Endothelial cell of umbilical vein (primary cell): ENCODE data around the gene BTBD17. TPM values are rescaled to one million over a fixed set of nuclear protein-coding genes. Genes with fewer than 3 reads are reported as not detected.

Experiments
- BruUV-seq: library from RNA; stranded (reverse); fragments of 400-500 nt; replicated peaks from 2 replicates; lab custom pipeline; 2021; lab: Mats Ljungman, UMichigan
- CTCF ChIA-PET: fragments of 300-600, 350-600 bp; sonication (Branson Sonifier 250); formaldehyde crosslinking; loops from one replicate; lab custom pipeline; 2021; ENCODE audit warnings: antibody characterized with exemption, inconsistent platforms; lab: Charles Lee
- POLR2A ChIA-PET: fragments of 300-600, 350-600 bp; sonication (Branson Sonifier 250); formaldehyde crosslinking; loops from one replicate; lab custom pipeline; 2021; ENCODE audit warnings: antibody characterized with exemption, inconsistent platforms; lab: Charles Lee
- DNase-seq: peaks from one replicate; pipeline ENCODE4 v3.0.0-alpha.2; 2011; ENCODE audit warnings: low read depth, low spot score
- FAIRE-seq: peaks from 2 replicates; lab custom pipeline; 2011; peaks lifted over from hg19 to GRCh38; lab: Jason Lieb, UNC
- H2AFZ ChIP-seq: 2 replicates; pipeline ENCODE4 v1.6.0; 2012; ENCODE audit warnings: low read depth, low read length, control low read depth, inconsistent platforms
- H3K27ac ChIP-seq: 2 replicates; pipeline ENCODE4 v1.5.1; 2011; ENCODE audit warnings: low read depth, mild to moderate bottlenecking, control low read depth, low read length, moderate library complexity; ENCODE audit not compliant: insufficient read depth
- H3K27me3 ChIP-seq, 2 experiments: 2 replicates each; pipeline versions ENCODE4 v1.6.0 to v1.6.1; 2011; ENCODE audit warnings: low read length in 2 of 2, mixed read lengths in 1 of 2; ENCODE audit not compliant: control insufficient read depth in 2 of 2, insufficient read depth in 2 of 2
- H3K36me3 ChIP-seq, 2 experiments: 2 replicates in 1 of 2; 3 replicates in 1 of 2; pipeline ENCODE4 v1.5.1; 2011; ENCODE audit warnings: low read length in 2 of 2, mild to moderate bottlenecking in 1 of 2, moderate library complexity in 1 of 2; ENCODE audit not compliant: control insufficient read depth in 2 of 2, insufficient read depth in 2 of 2; ENCODE audit errors: extremely low read depth in 1 of 2
- H3K4me1 ChIP-seq: 3 replicates; pipeline ENCODE4 v1.5.1; 2011; ENCODE audit warnings: mild to moderate bottlenecking, low read length; ENCODE audit not compliant: control insufficient read depth, insufficient read depth; ENCODE audit errors: extremely low read depth
- H3K4me2 ChIP-seq: 2 replicates; pipeline ENCODE4 v1.6.1; 2011; ENCODE audit warnings: low read length, control low read depth, mixed read lengths; ENCODE audit not compliant: insufficient read depth
- H3K4me3 ChIP-seq, 3 experiments: fragments of 200-600 bp in 1 of 3; sonication (generic), shearing (Covaris generic) in 1 of 3; replicated peaks in 1 of 3; 2 replicates each; pipeline ENCODE4 v1.5.1; 2011 to 2016; ENCODE audit warnings: control low read depth in 3 of 3, low read length in 3 of 3, mild to moderate bottlenecking in 2 of 3, inconsistent platforms in 1 of 3, low read depth in 1 of 3, moderate library complexity in 1 of 3; ENCODE audit not compliant: insufficient read depth in 1 of 3
- H3K79me2 ChIP-seq: 2 replicates; pipeline ENCODE4 v1.6.0; 2012; ENCODE audit warnings: low read length, inconsistent platforms; ENCODE audit not compliant: control insufficient read depth, insufficient read depth
- H3K9ac ChIP-seq: replicated peaks from 2 replicates; pipeline ENCODE3; 2011; ENCODE audit warnings: low read length, control low read depth; ENCODE audit not compliant: insufficient read depth; ENCODE audit errors: extremely low read depth
- H3K9me1 ChIP-seq: replicated peaks from 3 replicates; pipeline ENCODE4 v1.6.0; 2011; ENCODE audit warnings: mild to moderate bottlenecking, low read length; ENCODE audit not compliant: control insufficient read depth, insufficient read depth; ENCODE audit errors: extremely low read depth
- H3K9me3 ChIP-seq: replicated peaks from 2 replicates; pipeline ENCODE4 v1.5.1; 2012; ENCODE audit warnings: low read length, inconsistent platforms; ENCODE audit not compliant: control insufficient read depth, insufficient read depth
- H4K20me1 ChIP-seq: replicated peaks from 2 replicates; pipeline ENCODE3; 2011; ENCODE audit warnings: mild to moderate bottlenecking, low read length; ENCODE audit not compliant: control insufficient read depth, insufficient read depth; ENCODE audit errors: extremely low read depth
- EZH2 ChIP-seq: IDR thresholded peaks from 2 replicates; pipeline ENCODE4 v1.6.1; 2012; ENCODE audit warnings: borderline replicate concordance, low read depth, mild to moderate bottlenecking, moderate library complexity, low read length, inconsistent platforms; ENCODE audit not compliant: severe bottlenecking
- GATA2 ChIP-seq: IDR thresholded peaks from 2 replicates; pipeline ENCODE4 v1.7.0; 2011; ENCODE audit warnings: low read depth, mild to moderate bottlenecking, moderate library complexity, mixed read lengths, low read length; ENCODE audit not compliant: insufficient read length, insufficient read depth
- JUN ChIP-seq: IDR thresholded peaks from 2 replicates; pipeline ENCODE4 v1.6.1; 2011; ENCODE audit warnings: borderline replicate concordance, low read depth; ENCODE audit not compliant: insufficient read length, insufficient read depth
- MAX ChIP-seq: IDR thresholded peaks from 2 replicates; pipeline ENCODE4 v1.6.1; 2011; ENCODE audit not compliant: insufficient read depth, insufficient read length
- MYC ChIP-seq: IDR thresholded peaks from one replicate; pipeline ENCODE4 v1.6.1; 2011; ENCODE audit warnings: mild to moderate bottlenecking, low read depth, low read length
- POLR2A ChIP-seq: IDR thresholded peaks from 2 replicates; pipeline ENCODE4 v1.6.1; 2012; ENCODE audit warnings: low read depth, mild to moderate bottlenecking, control low read depth, low read length
- POLR2AphosphoS5 ChIP-seq: IDR thresholded peaks from 2 replicates; pipeline ENCODE4 v1.6.1; 2012; ENCODE audit warnings: low read depth, mild to moderate bottlenecking, control low read depth, low read length, moderate library complexity; ENCODE audit not compliant: insufficient read depth
- dilution Hi-C: fragments of 300-500 bp; cut with MboI; formaldehyde crosslinking; loops from one replicate; pipeline ENCODE4 v1.15.0; 2019; ENCODE audit warnings: low sequenced_read_pairs; ENCODE audit not compliant: extremely low pct_ligation_motif_present
- intact Hi-C: fragments of 100-400 bp; cut with micrococcal nuclease; formaldehyde crosslinking; loops from one replicate; pipeline ENCODE4 v1.10.0; 2022
- polyA plus RNA-seq, 4 experiments: library from polyadenylated mRNA; depleted of rRNA in 3 of 4; stranded (reverse) in 3 of 4; unstranded in 1 of 4; fragments of >200 nt; gene quantifications; 2 replicates each; pipeline versions ENCODE4 v1.2.1 to v1.2.3, GENCODE V29; 2011 to 2012; ENCODE audit warnings: missing spikeins in 1 of 4
- total RNA-seq: library from RNA; stranded (reverse); gene quantifications from 2 replicates; pipeline ENCODE4 v1.2.3, GENCODE V29; 2021

The BTBD17 gene
- total and polyA plus RNA-seq, 2 donors (not counting 3 experiments of a cell fraction or from before 2014, with no cell fraction given), result not detected

- no peak for DNase-seq
- POLR2A ChIA-PET, result no interaction called here
- Histone ChIP-seq H4K20me1 (no peaks in the 10 kb centered on the region), H2AFZ (no peak overlapping the region), H3K79me2 (no peaks in the 10 kb centered on the region), H3K27me3 (no peaks in the 10 kb centered on the region), H3K4me2 (no peak overlapping the region), H3K9me3 (no peaks in the 10 kb centered on the region), H3K4me3 (no peak overlapping the region), H3K36me3 (no peaks in the 10 kb centered on the region), H3K9ac (no peak overlapping the region), H3K27ac (no peak overlapping the region), H3K4me1 (no peaks in the 10 kb centered on the region), H3K9me1 (no peaks in the 10 kb centered on the region)
- dilution Hi-C loops (no loop called here), intact Hi-C loops (loop anchor here (5.0 kb wide), 1 partner anchor 157 kb away; the partner anchor contains the start of gene TTYH2)
- TF ChIP-seq MAX, result no peak
- TF ChIP-seq POLR2A, result no peak
- TF ChIP-seq EZH2, result no peak
- TF ChIP-seq JUN, result no peak
- TF ChIP-seq MYC, result no peak
- TF ChIP-seq POLR2AphosphoS5, result no peak
- no peak for TF ChIP-seq GATA2
- CTCF ChIA-PET, result interaction anchor here (0.8 to 4.9 kb wide), 17 partner anchors 8 to 306 kb away, joined by 3 to 64 read pairs (median 5); no protein-coding TSS in a partner anchor
- no peak for FAIRE-seq
- no TSS peak for BruUV-seq
Measured at GRCh38 chr17:74369221-74369620, 7.6 kb upstream of the BTBD17 start.
